WTC11 (cell line): ENCODE measurements around the gene USP34. TPM values are rescaled to one million over a fixed set of nuclear protein-coding genes. Genes with fewer than 3 reads are reported as not detected.

Source experiments
- ATAC-seq: fragments of 200-7000 bp; cut with Tn5 transposase; 2 replicates; pipeline ENCODE4 v1.10.0; 2021; ENCODE audit warnings: mild to moderate bottlenecking, moderate library complexity
- CTCF ChIA-PET: fragments of 300-600 bp; sonication (Branson Sonifier 250); formaldehyde crosslinking; loops from one replicate; lab custom pipeline; 2021; ENCODE audit warnings: antibody characterized with exemption; lab: Charles Lee
- POLR2A ChIA-PET: fragments of 350-600 bp; sonication (Branson Sonifier 250); formaldehyde crosslinking; loops from one replicate; lab custom pipeline; 2021; ENCODE audit warnings: antibody characterized with exemption; lab: Charles Lee
- DNase-seq: peaks from one replicate; pipeline ENCODE4 v3.0.0; 2021; ENCODE audit warnings: low spot score
- H3K27ac Mint-ChIP-seq: 2 replicates; pipeline ENCODE4 v1.8.0; 2021; ENCODE audit warnings: mixed read lengths
- H3K27me3 Mint-ChIP-seq: 2 replicates; pipeline ENCODE4 v1.8.0; 2021; ENCODE audit warnings: low read depth, mild to moderate bottlenecking, moderate library complexity, mixed read lengths
- H3K36me3 Mint-ChIP-seq: 2 replicates; pipeline ENCODE4 v1.8.0; 2021; ENCODE audit warnings: mixed read lengths
- H3K4me1 Mint-ChIP-seq: 2 replicates; pipeline ENCODE4 v1.8.0; 2022; ENCODE audit warnings: mixed read lengths
- H3K4me3 Mint-ChIP-seq: 2 replicates; pipeline ENCODE4 v1.8.0; 2021; ENCODE audit warnings: mild to moderate bottlenecking, moderate library complexity, mixed read lengths
- H3K9me3 Mint-ChIP-seq: 2 replicates; pipeline ENCODE4 v1.8.0; 2021; ENCODE audit warnings: mixed read lengths
- ESRRA ChIP-seq: sonication (generic); formaldehyde crosslinking; IDR thresholded peaks from 2 replicates; pipeline ENCODE4 v1.8.1; 2022; ENCODE audit warnings: mild to moderate bottlenecking, missing genetic modification reagents, borderline replicate concordance
- GABPB1 ChIP-seq: sonication (generic); formaldehyde crosslinking; IDR thresholded peaks from 2 replicates; pipeline ENCODE4 v1.8.1; 2023; ENCODE audit warnings: mild to moderate bottlenecking, missing genetic modification reagents
- GRHL2 ChIP-seq: fragments of 250-450 bp; sonication (Bioruptor Pico); IDR thresholded peaks from 2 replicates; pipeline ENCODE4 v1.8.0; 2022; ENCODE audit warnings: mild to moderate bottlenecking, moderate library complexity; ENCODE audit not compliant: insufficient replicate concordance, severe bottlenecking
- IRF2 ChIP-seq: sonication (generic); formaldehyde crosslinking; IDR thresholded peaks from 2 replicates; pipeline ENCODE4 v1.8.0; 2022; ENCODE audit warnings: low read depth, missing genetic modification reagents, borderline replicate concordance
- JAZF1 ChIP-seq: fragments of 250-450 bp; sonication (Bioruptor Pico); IDR thresholded peaks from 2 replicates; pipeline ENCODE4 v1.9.0; 2021; ENCODE audit warnings: moderate library complexity, mild to moderate bottlenecking, inconsistent platforms
- MXD4 ChIP-seq: fragments of 250-450 bp; sonication (Bioruptor Pico); IDR thresholded peaks from 2 replicates; pipeline ENCODE4 v1.8.0; 2021; ENCODE audit warnings: mild to moderate bottlenecking, moderate library complexity, borderline replicate concordance
- NFE2L1 ChIP-seq: sonication (generic); formaldehyde crosslinking; IDR thresholded peaks from 2 replicates; pipeline ENCODE4 v1.8.1; 2023; ENCODE audit warnings: missing genetic modification reagents
- PRDM15 ChIP-seq: sonication (generic); formaldehyde crosslinking; IDR thresholded peaks from 2 replicates; pipeline ENCODE4 v1.8.0; 2022; ENCODE audit warnings: missing genetic modification reagents
- RELA ChIP-seq: sonication (generic); formaldehyde crosslinking; IDR thresholded peaks from 2 replicates; pipeline ENCODE4 v1.8.1; 2022; ENCODE audit warnings: missing genetic modification reagents, mild to moderate bottlenecking, borderline replicate concordance
- SMAD3 ChIP-seq: sonication (generic); formaldehyde crosslinking; IDR thresholded peaks from 2 replicates; pipeline ENCODE4 v1.8.0; 2022; ENCODE audit warnings: missing genetic modification reagents, mild to moderate bottlenecking, borderline replicate concordance
- SOX15 ChIP-seq: fragments of 250-450 bp; sonication (Bioruptor Pico); IDR thresholded peaks from 2 replicates; pipeline ENCODE4 v1.9.0; 2021; ENCODE audit warnings: mild to moderate bottlenecking
- SP1 ChIP-seq: sonication (generic); formaldehyde crosslinking; conservative IDR thresholded peaks from 2 replicates; pipeline ENCODE4 v1.8.1; 2022; ENCODE audit warnings: missing genetic modification reagents
- TEAD1 ChIP-seq: sonication (generic); formaldehyde crosslinking; IDR thresholded peaks from 2 replicates; pipeline ENCODE4 v1.8.0; 2022; ENCODE audit warnings: mild to moderate bottlenecking, missing genetic modification reagents
- ZNF121 ChIP-seq: sonication (generic); formaldehyde crosslinking; IDR thresholded peaks from 2 replicates; pipeline ENCODE4 v1.8.0; 2023; ENCODE audit warnings: missing genetic modification reagents
- ZNF138 ChIP-seq: sonication (generic); formaldehyde crosslinking; conservative IDR thresholded peaks from 2 replicates; pipeline ENCODE4 v1.8.1; 2022; ENCODE audit warnings: mild to moderate bottlenecking, moderate library complexity, missing genetic modification reagents
- ZNF219 ChIP-seq: sonication (generic); formaldehyde crosslinking; IDR thresholded peaks from 2 replicates; pipeline ENCODE4 v1.8.0; 2023; ENCODE audit warnings: missing genetic modification reagents, mild to moderate bottlenecking, borderline replicate concordance
- ZNF281 ChIP-seq: sonication (generic); formaldehyde crosslinking; IDR thresholded peaks from 2 replicates; pipeline ENCODE4 v1.8.0; 2023; ENCODE audit warnings: mild to moderate bottlenecking, missing genetic modification reagents
- ZNF317 ChIP-seq: sonication (generic); formaldehyde crosslinking; IDR thresholded peaks from 2 replicates; pipeline ENCODE4 v1.8.1; 2023; ENCODE audit warnings: low read depth, mild to moderate bottlenecking, moderate library complexity, missing genetic modification reagents, borderline replicate concordance
- ZNF396 ChIP-seq: fragments of 250-450 bp; sonication (Bioruptor Pico); IDR thresholded peaks from 2 replicates; pipeline ENCODE4 v1.8.0; 2021; ENCODE audit warnings: mild to moderate bottlenecking, moderate library complexity, borderline replicate concordance
- ZNF423 ChIP-seq: fragments of 250-450 bp; sonication (Bioruptor Pico); IDR thresholded peaks from 2 replicates; pipeline ENCODE4 v2.1.2; 2022; ENCODE audit warnings: mild to moderate bottlenecking, moderate library complexity
- total RNA-seq: library from RNA; stranded (reverse); gene quantifications from 3 replicates; pipeline ENCODE4 v1.2.3, GENCODE V29; 2021
- TF ChIP-seq, protein P1 (sequence below): sonication (generic); formaldehyde crosslinking; IDR thresholded peaks from 2 replicates; pipeline ENCODE4 v1.8.1; 2023; ENCODE audit warnings: mild to moderate bottlenecking, missing genetic modification reagents, moderate library complexity
- TF ChIP-seq, protein P2 (sequence below): fragments of 250-450 bp; sonication (Bioruptor Pico); IDR thresholded peaks from 2 replicates; pipeline ENCODE4 v1.9.0; 2021; ENCODE audit warnings: moderate library complexity, mild to moderate bottlenecking, inconsistent platforms, borderline replicate concordance

The USP34 gene
- total RNA-seq, 1 experiment from 2014 or later: 92.3 TPM

DNA sequence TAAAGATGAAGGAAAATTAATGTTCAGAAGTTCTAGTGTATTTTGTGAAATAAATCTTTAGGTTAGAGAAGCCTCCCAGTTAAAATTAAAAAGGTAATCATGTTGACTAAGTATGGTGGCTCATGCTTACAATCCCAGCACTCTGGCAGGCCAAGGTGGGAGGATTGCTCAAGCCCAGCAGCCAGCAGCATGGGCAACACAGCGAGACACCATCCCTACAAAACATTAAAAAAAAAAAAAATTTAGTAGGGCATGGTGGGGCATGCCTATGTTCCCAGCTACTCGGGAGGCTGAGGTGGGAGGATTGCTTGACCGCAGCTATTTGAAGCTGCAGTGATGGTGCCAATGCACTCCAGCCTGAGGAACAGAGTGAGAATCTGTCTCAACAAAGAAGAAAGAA lies 49.4 kb upstream of the USP34 start:
- Mint-ChIP-seq H3K36me3 (peaks cover 76% of the 10 kb centered on the region), H3K27ac (peak overlapping the region; percentile 84; the same call in 1 of the 2 replicates), H3K4me1 (peaks cover 4% of the 10 kb centered on the region; the same call in 1 of the 2 replicates), H3K4me3 (no peak overlapping the region), H3K9me3 (no peaks in the 10 kb centered on the region), H3K27me3 (no peaks in the 10 kb centered on the region)
- TF ChIP-seq ZNF396 (CRISPR knock-in tag): no peak
- no peak for TF ChIP-seq ZNF219 (CRISPR knock-in tag)
- TF ChIP-seq, protein P1, sequence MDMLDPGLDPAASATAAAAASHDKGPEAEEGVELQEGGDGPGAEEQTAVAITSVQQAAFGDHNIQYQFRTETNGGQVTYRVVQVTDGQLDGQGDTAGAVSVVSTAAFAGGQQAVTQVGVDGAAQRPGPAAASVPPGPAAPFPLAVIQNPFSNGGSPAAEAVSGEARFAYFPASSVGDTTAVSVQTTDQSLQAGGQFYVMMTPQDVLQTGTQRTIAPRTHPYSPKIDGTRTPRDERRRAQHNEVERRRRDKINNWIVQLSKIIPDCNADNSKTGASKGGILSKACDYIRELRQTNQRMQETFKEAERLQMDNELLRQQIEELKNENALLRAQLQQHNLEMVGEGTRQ: no peak
- TF ChIP-seq GRHL2: no peak
- TF ChIP-seq MXD4 (CRISPR knock-in tag): no peak
- no peak for TF ChIP-seq JAZF1 (CRISPR knock-in tag)
- no peak for TF ChIP-seq RELA (CRISPR knock-in tag)
- TF ChIP-seq SP1 (CRISPR knock-in tag): no peak
- TF ChIP-seq GABPB1 (CRISPR knock-in tag): no peak
- no peak for TF ChIP-seq TEAD1 (CRISPR knock-in tag)
- no peak for TF ChIP-seq ZNF281 (CRISPR knock-in tag)
- no peak for TF ChIP-seq ESRRA (CRISPR knock-in tag)
- TF ChIP-seq NFE2L1: no peak
- no peak for TF ChIP-seq IRF2 (CRISPR knock-in tag)
- no peak for TF ChIP-seq ZNF317 (CRISPR knock-in tag)
- ChIA-PET CTCF (no interaction called here), POLR2A (no interaction called here)
- no peak for DNase-seq
- ATAC-seq: no peak

DNA sequence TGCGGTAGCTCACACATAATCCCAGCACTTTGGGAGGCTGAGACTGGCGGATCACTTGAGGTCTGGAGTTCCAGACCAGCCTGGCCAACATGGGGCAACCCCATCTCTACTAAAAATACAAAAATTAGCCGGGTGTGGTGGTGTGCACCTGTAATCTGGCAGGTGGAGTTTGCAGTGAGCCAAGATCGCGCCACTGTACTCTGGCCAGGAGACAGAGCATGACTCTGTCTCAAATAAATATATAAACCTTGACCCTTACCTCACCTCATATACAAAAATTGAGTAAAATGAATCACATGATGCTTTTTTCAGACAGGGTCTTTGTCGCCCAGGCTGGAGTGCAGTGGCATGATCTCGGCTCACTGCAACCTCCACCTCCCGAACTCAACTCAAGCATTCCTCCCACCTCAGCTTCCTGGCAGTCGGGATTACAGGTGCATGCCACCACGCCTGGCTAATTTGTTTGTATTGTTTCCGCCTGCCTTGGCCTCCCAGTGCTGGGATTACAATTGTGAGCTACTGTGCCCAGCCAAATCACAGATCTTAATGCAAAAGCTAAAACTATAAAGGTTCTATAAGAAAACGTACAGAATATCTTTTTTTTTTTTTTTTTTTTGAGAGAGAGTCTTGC lies 42.0 kb upstream of the USP34 start:
- Mint-ChIP-seq H3K4me1 (peaks cover 22% of the 10 kb centered on the region), H3K27me3 (no peaks in the 10 kb centered on the region), H3K4me3 (no peak overlapping the region), H3K9me3 (no peaks in the 10 kb centered on the region), H3K36me3 (peaks cover 77% of the 10 kb centered on the region), H3K27ac (peak overlapping the region; percentile 93)
- POLR2A ChIA-PET: interaction anchor here (0.6 to 0.7 kb wide), 2 partner anchors 40 to 222 kb away, joined by 3 to 6 read pairs; no protein-coding TSS in a partner anchor
- DNase-seq (no peak), ATAC-seq (peak; percentile 36)
- no peak for TF ChIP-seq ZNF121 (CRISPR knock-in tag)
- TF ChIP-seq SOX15 (CRISPR knock-in tag): no peak
- no peak for TF ChIP-seq ZNF138
- TF ChIP-seq SMAD3: no peak
- TF ChIP-seq ZNF396 (CRISPR knock-in tag): no peak
- no peak for TF ChIP-seq ZNF317 (CRISPR knock-in tag)
- TF ChIP-seq, protein P2, sequence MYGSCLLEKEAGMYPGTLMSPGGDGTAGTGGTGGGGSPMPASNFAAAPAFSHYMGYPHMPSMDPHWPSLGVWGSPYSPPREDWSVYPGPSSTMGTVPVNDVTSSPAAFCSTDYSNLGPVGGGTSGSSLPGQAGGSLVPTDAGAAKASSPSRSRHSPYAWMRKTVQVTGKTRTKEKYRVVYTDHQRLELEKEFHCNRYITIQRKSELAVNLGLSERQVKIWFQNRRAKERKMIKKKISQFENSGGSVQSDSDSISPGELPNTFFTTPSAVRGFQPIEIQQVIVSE (CRISPR knock-in tag): no peak
- no peak for TF ChIP-seq ZNF423 (CRISPR knock-in tag)
- no peak for TF ChIP-seq PRDM15
- CTCF ChIA-PET: no interaction called here
